IMR-90 (cell line): ENCODE measurements around the gene RCOR3.

Source experiments
- BHLHE40 ChIP-seq: fragments of 150-350 bp; IDR thresholded peaks from 2 replicates; pipeline ENCODE4 v1.6.1; 2016; ENCODE audit warnings: mild to moderate bottlenecking, low read depth, low read length
- CEBPB ChIP-seq: IDR thresholded peaks from 2 replicates; pipeline ENCODE4 v1.6.1; 2012; ENCODE audit warnings: low read depth, low read length, improper control_type of control experiment
- CHD1 ChIP-seq: IDR thresholded peaks from 2 replicates; pipeline ENCODE4 v1.6.1; 2012; ENCODE audit warnings: low read depth, low read length, improper control_type of control experiment
- CTCF ChIP-seq: conservative IDR thresholded peaks from 2 replicates; pipeline ENCODE4 v1.5.1; 2012; ENCODE audit warnings: mild to moderate bottlenecking, low read depth, low read length, improper control_type of control experiment
- FOS ChIP-seq: fragments of 150-350 bp; IDR thresholded peaks from 2 replicates; pipeline ENCODE4 v1.6.1; 2016; ENCODE audit warnings: low read depth, low read length
- MAFK ChIP-seq: IDR thresholded peaks from 2 replicates; pipeline ENCODE4 v1.6.1; 2012; ENCODE audit warnings: low read depth, low read length, improper control_type of control experiment
- MAZ ChIP-seq: IDR thresholded peaks from 2 replicates; pipeline ENCODE4 v1.6.1; 2012; ENCODE audit warnings: low read depth, mild to moderate bottlenecking, low read length, improper control_type of control experiment, moderate library complexity, borderline replicate concordance
- POLR2A ChIP-seq: IDR thresholded peaks from 2 replicates; pipeline ENCODE4 v1.6.1; 2012; ENCODE audit warnings: mild to moderate bottlenecking, low read depth, low read length
- RAD21 ChIP-seq: IDR thresholded peaks from 2 replicates; pipeline ENCODE4 v1.6.1; 2012; ENCODE audit warnings: low read length, improper control_type of control experiment
- RCOR1 ChIP-seq: IDR thresholded peaks from 2 replicates; pipeline ENCODE4 v1.6.1; 2012; ENCODE audit warnings: mild to moderate bottlenecking, low read length, improper control_type of control experiment; ENCODE audit not compliant: insufficient replicate concordance
- RFX5 ChIP-seq: IDR thresholded peaks from 2 replicates; pipeline ENCODE4 v1.8.0; 2012; ENCODE audit warnings: low read depth, mild to moderate bottlenecking, low read length, moderate library complexity
- SMC3 ChIP-seq: fragments of 150-350 bp; IDR thresholded peaks from 2 replicates; pipeline ENCODE4 v1.6.1; 2016; ENCODE audit warnings: low read depth, mild to moderate bottlenecking, antibody characterized with exemption, low read length, moderate library complexity
- USF2 ChIP-seq: fragments of 150-350 bp; IDR thresholded peaks from 2 replicates; pipeline ENCODE4 v1.6.1; 2017; ENCODE audit warnings: mild to moderate bottlenecking, antibody characterized with exemption, low read length, low read depth

GRCh38 chr1:211331011-211331709 lies 72.0 kb downstream of the RCOR3 start:
- TF ChIP-seq POLR2A (no peak), SMC3 (no peak), CTCF (no peak), BHLHE40 (no peak), USF2 (no peak), RFX5 (no peak), MAZ (no peak), RAD21 (no peak), FOS (no peak), RCOR1 (no peak), CHD1 (no peak), MAFK (no peak), CEBPB (peak; percentile 21; the same call in 1 of the 2 replicates)
